Subcutaneous adipose tissue (tissue), 4 donors: Measurements from ENCODE around the gene APOL3. TPM values are rescaled to one million over a fixed set of nuclear protein-coding genes. Genes with fewer than 3 reads are reported as not detected.

Experiments used
- total RNA-seq, 4 donors: library from RNA; depleted of rRNA; stranded (reverse); fragments of >200 nt; gene quantifications; one replicate each; pipeline ENCODE4 v1.1.0, GENCODE V29; 2016
- TF ChIP-seq, protein P1 (sequence below): fragments of 450-650 bp; IDR thresholded peaks from one replicate; pipeline ENCODE4 v1.5.1; 2016; ENCODE audit warnings: low read depth, mild to moderate bottlenecking, control low read depth, antibody characterized with exemption, moderate library complexity

Gene APOL3
- total RNA-seq, 4 donors from 2014 or later, result 99.3 to 166 (median 121) TPM

- TF ChIP-seq, protein P1, sequence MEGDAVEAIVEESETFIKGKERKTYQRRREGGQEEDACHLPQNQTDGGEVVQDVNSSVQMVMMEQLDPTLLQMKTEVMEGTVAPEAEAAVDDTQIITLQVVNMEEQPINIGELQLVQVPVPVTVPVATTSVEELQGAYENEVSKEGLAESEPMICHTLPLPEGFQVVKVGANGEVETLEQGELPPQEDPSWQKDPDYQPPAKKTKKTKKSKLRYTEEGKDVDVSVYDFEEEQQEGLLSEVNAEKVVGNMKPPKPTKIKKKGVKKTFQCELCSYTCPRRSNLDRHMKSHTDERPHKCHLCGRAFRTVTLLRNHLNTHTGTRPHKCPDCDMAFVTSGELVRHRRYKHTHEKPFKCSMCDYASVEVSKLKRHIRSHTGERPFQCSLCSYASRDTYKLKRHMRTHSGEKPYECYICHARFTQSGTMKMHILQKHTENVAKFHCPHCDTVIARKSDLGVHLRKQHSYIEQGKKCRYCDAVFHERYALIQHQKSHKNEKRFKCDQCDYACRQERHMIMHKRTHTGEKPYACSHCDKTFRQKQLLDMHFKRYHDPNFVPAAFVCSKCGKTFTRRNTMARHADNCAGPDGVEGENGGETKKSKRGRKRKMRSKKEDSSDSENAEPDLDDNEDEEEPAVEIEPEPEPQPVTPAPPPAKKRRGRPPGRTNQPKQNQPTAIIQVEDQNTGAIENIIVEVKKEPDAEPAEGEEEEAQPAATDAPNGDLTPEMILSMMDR, result no peak
These were observed 19.1 kb downstream of the APOL3 start for GRCh38 chr22:36141481-36141880.

DNA sequence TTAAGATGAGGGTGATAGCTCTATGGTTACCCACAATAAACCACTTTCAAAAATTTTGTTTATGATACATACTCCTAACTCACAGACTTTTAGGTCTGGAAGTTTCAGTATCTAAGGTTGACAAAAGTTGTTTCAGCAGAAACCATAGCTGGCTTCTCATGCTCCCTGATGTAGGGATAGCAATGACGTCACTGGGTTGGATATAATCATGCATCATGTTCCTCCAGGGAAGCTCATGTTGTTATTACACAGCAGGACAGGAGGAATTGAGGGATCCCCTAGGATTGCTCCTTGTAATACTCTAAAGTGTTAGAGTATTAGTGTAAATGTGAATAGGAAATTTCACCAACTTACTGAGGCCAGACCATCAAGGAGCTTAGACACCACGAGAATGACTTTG lies 23.6 kb downstream of the APOL3 start:
- TF ChIP-seq, protein P1, result no peak

GRCh38 chr22:36136475-36136874 lies 24.1 kb downstream of the APOL3 start:
- TF ChIP-seq, protein P1, result no peak

- TF ChIP-seq, protein P1, result no peak
These were observed 25.1 kb downstream of the APOL3 start for GRCh38 chr22:36135306-36135980.

- TF ChIP-seq, protein P1, result no peak
These were observed 26.4 kb downstream of the APOL3 start for GRCh38 chr22:36134182-36134581.

DNA sequence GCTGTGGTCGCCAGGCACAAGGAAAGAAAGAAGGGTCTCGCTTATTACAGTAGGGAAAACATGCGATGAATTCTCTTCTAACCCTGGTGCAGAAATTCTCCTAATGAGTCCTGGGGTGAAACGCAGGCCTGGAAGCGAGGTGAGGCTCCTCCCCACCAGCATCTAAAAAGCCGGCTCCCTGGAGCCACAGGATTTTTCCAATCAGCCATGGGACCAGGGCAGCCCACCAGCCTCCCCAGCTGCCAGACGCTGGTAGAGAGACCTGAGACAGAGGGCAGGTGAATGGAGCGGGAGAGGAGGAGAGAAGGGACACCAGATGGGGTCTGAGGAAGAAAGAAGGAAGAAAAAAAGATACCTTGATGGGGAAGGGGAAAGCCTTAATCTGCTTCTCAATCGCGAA lies 28.6 kb downstream of the APOL3 start:
- TF ChIP-seq, protein P1, result no peak

DNA sequence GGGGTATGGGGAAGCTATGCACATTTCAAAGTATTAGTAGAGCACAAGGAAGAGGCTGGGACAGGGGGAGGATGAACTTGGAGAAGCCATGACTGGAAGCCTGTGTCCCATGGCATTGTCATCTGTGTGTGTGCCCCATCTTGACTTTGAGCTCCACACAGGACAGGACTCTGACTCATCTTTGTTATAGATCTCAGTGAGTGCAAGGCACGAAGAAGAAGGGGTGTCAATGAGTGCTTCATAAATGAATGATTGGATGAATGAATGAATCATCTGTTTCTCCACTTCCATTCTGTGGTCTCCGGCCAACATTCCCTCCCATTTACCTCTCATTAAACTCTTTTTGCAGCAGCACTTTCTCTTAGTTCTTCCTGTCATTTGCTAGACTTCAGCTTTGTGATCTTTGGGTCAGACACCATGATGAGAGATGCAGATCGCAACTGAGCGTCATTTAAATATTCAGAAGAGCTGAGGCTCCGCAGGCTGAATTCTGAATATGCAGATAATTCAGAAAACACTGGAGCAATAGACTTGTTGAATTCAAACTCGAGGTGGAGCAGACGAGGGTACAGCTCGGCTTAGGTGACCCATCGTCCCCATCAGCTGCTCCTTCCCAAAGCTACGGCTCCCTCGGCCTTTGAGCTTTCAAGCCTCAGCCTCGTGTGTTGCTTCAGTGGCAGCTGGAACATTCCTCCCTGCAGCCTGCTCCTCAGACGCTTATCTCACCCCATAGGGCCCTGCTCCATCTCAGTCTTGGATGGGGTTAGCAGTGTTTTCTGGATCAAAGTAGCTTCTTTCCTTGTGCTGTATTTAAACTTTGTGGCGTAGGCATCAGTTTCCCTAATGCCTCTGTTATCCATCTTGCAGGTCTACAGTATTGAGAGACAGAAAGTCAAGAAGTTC lies 30.8 kb downstream of the APOL3 start:
- TF ChIP-seq, protein P1, result no peak
